Measurements from ENCODE around the gene AGPS. TPM values are rescaled to one million over a fixed set of nuclear protein-coding genes. Genes with fewer than 3 reads are reported as not detected.
A peak's percentile ranks its signal among the peaks of the same experiment; 100 is the strongest.

The AGPS gene
- 15.1 and 22.6 TPM in 2 replicates for polyA plus RNA-seq (2011; rRNA removed)
- polyA minus RNA-seq (2011; rRNA and poly(A)+ RNA removed): 13.0 and 23.6 TPM in 2 replicates

GRCh38 chr2:177392373-177393202, at the start of gene AGPS:
TSS of gene AGPS (plus strand) at chr2:177392773. CDS start at chr2:177392790, 17 bp downstream.
- ChIA-PET POLR2A (no interaction called here), CTCF (interaction anchor here (0.7 to 3.7 kb wide), 11 partner anchors 12 to 228 kb away, joined by 3 to 23 read pairs (median 6); no protein-coding TSS in a partner anchor)
- no peak within 1 kb of the TSS for H3K27ac ChIP-seq (ENCODE audit: low read depth, low read length)
- no peaks in the 10 kb centered on the region for H3K27me3 ChIP-seq (ENCODE audit: control insufficient read depth, insufficient read depth, low read length)
- H3K9me3 ChIP-seq (ENCODE audit: control insufficient read depth, insufficient read depth, low read length): no peaks in the 10 kb centered on the region
- 0 out of 2 replicates have a peak, but pooled peaks have one; percentile 1 for TF ChIP-seq CTCF (IDR thresholded peaks at IDR 0.05; ENCODE audit: low read depth, low read length)
- peak within 1 kb of the TSS; percentile 78 for H3K4me3 ChIP-seq (ENCODE audit: low read depth, low read length)
- no peak for DNase-seq (ENCODE audit: low read depth, low spot score)

DNA sequence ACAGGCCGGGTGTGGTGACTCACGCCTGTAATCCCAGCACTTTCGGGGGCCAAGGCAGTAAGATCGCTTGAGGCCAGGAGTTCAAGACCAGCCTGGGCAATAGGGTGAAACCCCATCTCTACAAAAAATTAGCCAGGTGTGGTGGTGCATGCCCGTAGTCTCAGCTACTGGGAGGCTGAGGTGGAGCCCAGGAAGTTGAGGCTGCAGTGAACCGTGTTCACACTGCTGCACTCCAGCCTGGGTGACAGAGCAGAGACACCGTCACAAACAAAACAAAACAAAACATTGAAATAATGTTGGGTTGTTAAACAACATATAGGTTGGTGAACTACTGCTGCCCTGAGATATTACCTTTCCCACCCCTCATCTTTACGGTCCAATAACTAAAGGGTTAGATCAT, 48.8 kb upstream of the AGPS start:
- Histone ChIP-seq H3K27ac (ENCODE audit: low read depth, low read length) (no peak overlapping the region), H3K4me3 (ENCODE audit: low read depth, low read length) (no peak overlapping the region), H3K27me3 (ENCODE audit: control insufficient read depth, insufficient read depth, low read length) (no peaks in the 10 kb centered on the region), H3K9me3 (ENCODE audit: control insufficient read depth, insufficient read depth, low read length) (no peaks in the 10 kb centered on the region)
- ChIA-PET CTCF (interaction anchor here (1.6 to 5.9 kb wide), 2 partner anchors 9 to 16 kb away, joined by 3 to 55 read pairs; no protein-coding TSS in a partner anchor), POLR2A (no interaction called here)
- no peak for TF ChIP-seq CTCF (IDR thresholded peaks at IDR 0.05; ENCODE audit: low read depth, low read length)
- DNase-seq (ENCODE audit: low read depth, low spot score): no peak

- H3K4me3 ChIP-seq (ENCODE audit: low read depth, low read length): no peak overlapping the region
- POLR2A ChIA-PET: no interaction called here
- H3K9me3 ChIP-seq (ENCODE audit: control insufficient read depth, insufficient read depth, low read length): no peaks in the 10 kb centered on the region
- H3K27me3 ChIP-seq (ENCODE audit: control insufficient read depth, insufficient read depth, low read length): no peaks in the 10 kb centered on the region
- CTCF ChIA-PET: interaction anchor here (0.6 to 5.9 kb wide), 5 partner anchors 9 to 381 kb away, joined by 3 to 55 read pairs (median 3); no protein-coding TSS in a partner anchor
- DNase-seq (ENCODE audit: low read depth, low spot score): no peak
- no peak overlapping the region for H3K27ac ChIP-seq (ENCODE audit: low read depth, low read length)
- TF ChIP-seq CTCF (IDR thresholded peaks at IDR 0.05; ENCODE audit: low read depth, low read length): no peak
Observed at GRCh38 chr2:177344316-177344715, 48.3 kb upstream of the AGPS start.

DNA sequence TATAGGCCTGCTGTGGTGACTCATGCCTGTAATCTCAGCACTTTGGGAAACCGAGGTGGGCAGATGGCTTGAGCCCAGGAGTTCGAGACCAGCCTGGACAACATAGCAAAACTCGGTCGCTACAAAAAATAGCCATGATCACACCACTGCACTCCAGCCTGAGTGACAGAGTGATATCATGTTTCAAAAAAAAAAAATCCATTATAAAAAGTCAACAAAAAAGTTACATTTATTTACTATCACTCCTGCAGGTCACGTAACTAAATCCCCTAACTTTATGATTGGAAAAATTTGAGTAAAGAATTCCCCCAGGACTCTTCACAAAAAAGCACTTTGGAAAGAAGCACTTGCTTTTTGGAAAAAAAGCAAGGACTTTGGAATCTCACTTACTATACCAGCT, 46.4 kb upstream of the AGPS start:
- Histone ChIP-seq H3K27ac (ENCODE audit: low read depth, low read length) (no peak overlapping the region), H3K27me3 (ENCODE audit: control insufficient read depth, insufficient read depth, low read length) (no peaks in the 10 kb centered on the region), H3K4me3 (ENCODE audit: low read depth, low read length) (no peak overlapping the region), H3K9me3 (ENCODE audit: control insufficient read depth, insufficient read depth, low read length) (no peaks in the 10 kb centered on the region)
- POLR2A ChIA-PET: no interaction called here
- CTCF ChIA-PET: interaction anchor here (1.0 to 5.9 kb wide), 5 partner anchors 11 to 413 kb away, joined by 3 to 55 read pairs (median 4); no protein-coding TSS in a partner anchor
- TF ChIP-seq CTCF (IDR thresholded peaks at IDR 0.05; ENCODE audit: low read depth, low read length): no peak
- no peak for DNase-seq (ENCODE audit: low read depth, low spot score)

DNA sequence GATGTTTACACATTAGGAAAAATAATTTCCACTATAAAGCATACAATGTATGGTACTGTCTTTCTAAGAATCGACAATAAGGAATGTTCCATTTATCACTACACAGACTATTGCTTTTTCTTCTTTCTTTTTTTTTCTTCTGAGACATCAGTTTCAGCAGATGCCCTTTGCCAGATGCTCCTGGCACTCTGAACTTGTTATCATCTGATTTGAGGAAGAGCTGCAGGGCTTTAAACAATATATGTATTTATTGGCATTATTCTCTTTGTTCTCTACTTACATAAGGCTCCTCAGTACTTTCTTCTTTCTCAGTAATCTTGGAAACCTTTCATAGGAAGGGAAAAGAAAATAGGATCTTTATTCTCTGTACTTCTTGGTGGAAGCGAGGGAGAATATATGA, 45.0 kb upstream of the AGPS start:
- no peaks in the 10 kb centered on the region for H3K27me3 ChIP-seq (ENCODE audit: control insufficient read depth, insufficient read depth, low read length)
- no peak for TF ChIP-seq CTCF (IDR thresholded peaks at IDR 0.05; ENCODE audit: low read depth, low read length)
- H3K9me3 ChIP-seq (ENCODE audit: control insufficient read depth, insufficient read depth, low read length): no peaks in the 10 kb centered on the region
- CTCF ChIA-PET: interaction anchor here (0.6 to 5.9 kb wide), 4 partner anchors 12 to 183 kb away, joined by 3 to 55 read pairs (median 4); no protein-coding TSS in a partner anchor
- no peak overlapping the region for H3K4me3 ChIP-seq (ENCODE audit: low read depth, low read length)
- no peak overlapping the region for H3K27ac ChIP-seq (ENCODE audit: low read depth, low read length)
- POLR2A ChIA-PET: no interaction called here
- DNase-seq (ENCODE audit: low read depth, low spot score): no peak

Measured in AG04450 (cell line).